ENCODE measurements around the gene OVAAL.

Gene OVAAL

GRCh38 chr1:180609643-180610555, 51.1 kb downstream of the OVAAL start:
- DNase-seq = no peak

- DNase-seq = no peak
These were observed 51.8 kb downstream of the OVAAL start for GRCh38 chr1:180610556-180611015.

GRCh38 chr1:180611016-180611930, 52.5 kb downstream of the OVAAL start:
- no peak for DNase-seq

- no peak for DNase-seq
These were observed 53.9 kb downstream of the OVAAL start for GRCh38 chr1:180612632-180613031.

- no peak for DNase-seq
These were observed 56.0 kb downstream of the OVAAL start for GRCh38 chr1:180614730-180615129.

GRCh38 chr1:180615493-180616290, 56.9 kb downstream of the OVAAL start:
- no peak for DNase-seq

Data from activated gamma-delta T cell (primary cell).